Lower leg skin (tissue), 3 donors: ENCODE measurements around the gene MAN1A1.

Source experiments
- CTCF ChIP-seq, 3 donors: fragments of 450-650 bp; IDR thresholded peaks; one replicate each; pipeline ENCODE4 v1.5.1; 2016; ENCODE audit warnings: antibody characterized with exemption in 3 of 3, mild to moderate bottlenecking in 3 of 3, moderate library complexity in 2 of 3
- POLR2A ChIP-seq, 2 donors: fragments of 450-650 bp; IDR thresholded peaks; one replicate each; pipeline ENCODE4 v1.6.1; 2016 to 2017; ENCODE audit warnings: antibody characterized with exemption in 2 of 2, mild to moderate bottlenecking in 1 of 2, moderate library complexity in 1 of 2

- TF ChIP-seq CTCF (IDR thresholded peaks at IDR 0.05) (no peak), POLR2A (IDR thresholded peaks at IDR 0.05) (no peak)
These were observed 94.1 kb downstream of the MAN1A1 start for GRCh38 chr6:119255492-119255891.
